SK-N-SH treated with all-trans-retinoic acid at 6 μM for 48 hours (cell line): ENCODE data around the gene ADAMTS17.

Experiments used
- ARNTL ChIP-seq: fragments of 450-650 bp; formaldehyde crosslinking; IDR thresholded peaks from 2 replicates; pipeline ENCODE4 v1.5.0; 2020; ENCODE audit warnings: low read depth, mild to moderate bottlenecking, moderate library complexity, borderline replicate concordance
- ESRRG ChIP-seq: fragments of 250-450 bp; sonication (Bioruptor Pico); IDR thresholded peaks from 2 replicates; pipeline ENCODE4 v1.6.1; 2021; ENCODE audit warnings: mild to moderate bottlenecking
- PATZ1 ChIP-seq: fragments of 250-450 bp; sonication (Bioruptor Pico); IDR thresholded peaks from 2 replicates; pipeline ENCODE4 v1.8.0; 2020; ENCODE audit warnings: mild to moderate bottlenecking, moderate library complexity, borderline replicate concordance
- ZFP3 ChIP-seq: fragments of 250-450 bp; sonication (Bioruptor Pico); IDR thresholded peaks from 2 replicates; pipeline ENCODE4 v1.5.0; 2020; ENCODE audit warnings: mild to moderate bottlenecking, moderate library complexity

GRCh38 chr15:99989095-99989494 is 352.7 kb downstream of the ADAMTS17 start:
- TF ChIP-seq ESRRG (no peak), ZFP3 (CRISPR knock-in tag) (no peak), PATZ1 (CRISPR knock-in tag) (no peak), ARNTL (CRISPR knock-in tag) (no peak)
